Measurements from ENCODE around the gene NTM.

Gene NTM

GRCh38 chr11:131770801-131771200 lies 400.4 kb downstream of the NTM start:
- DNase-seq (ENCODE audit: low read depth), result no peak

- DNase-seq (ENCODE audit: low read depth), result no peak
Measured at GRCh38 chr11:131771471-131771870, 401.1 kb downstream of the NTM start.

GRCh38 chr11:131773626-131774025 lies 403.2 kb downstream of the NTM start:
- no peak for DNase-seq (ENCODE audit: low read depth)

- DNase-seq (ENCODE audit: low read depth), result no peak
Measured at GRCh38 chr11:131776211-131776610, 405.8 kb downstream of the NTM start.

GRCh38 chr11:131785801-131786200 lies 415.4 kb downstream of the NTM start:
- DNase-seq (ENCODE audit: low read depth), result no peak

- DNase-seq (ENCODE audit: low read depth), result no peak
Measured at GRCh38 chr11:131787119-131787518, 416.7 kb downstream of the NTM start.

- no peak for DNase-seq (ENCODE audit: low read depth)
Measured at GRCh38 chr11:131790586-131790985, 420.2 kb downstream of the NTM start.

GRCh38 chr11:131792243-131792642 lies 421.8 kb downstream of the NTM start:
- no peak for DNase-seq (ENCODE audit: low read depth)

GRCh38 chr11:131796089-131796488 lies 425.7 kb downstream of the NTM start:
- no peak for DNase-seq (ENCODE audit: low read depth)

GRCh38 chr11:131796541-131796940 lies 426.1 kb downstream of the NTM start:
- DNase-seq (ENCODE audit: low read depth), result no peak

GRCh38 chr11:131800452-131800851 lies 430.0 kb downstream of the NTM start:
- DNase-seq (ENCODE audit: low read depth), result no peak

- no peak for DNase-seq (ENCODE audit: low read depth)
Measured at GRCh38 chr11:131802440-131803115, 432.2 kb downstream of the NTM start.

- no peak for DNase-seq (ENCODE audit: low read depth)
Measured at GRCh38 chr11:131807876-131808275, 437.5 kb downstream of the NTM start.

- DNase-seq (ENCODE audit: low read depth), result no peak
Measured at GRCh38 chr11:131808470-131808869, 438.1 kb downstream of the NTM start.

- no peak for DNase-seq (ENCODE audit: low read depth)
Measured at GRCh38 chr11:131809203-131809918, 438.9 kb downstream of the NTM start.

- no peak for DNase-seq (ENCODE audit: low read depth)
Measured at GRCh38 chr11:131810541-131810940, 440.1 kb downstream of the NTM start.

GRCh38 chr11:131811383-131811782 lies 441.0 kb downstream of the NTM start:
- no peak for DNase-seq (ENCODE audit: low read depth)

GRCh38 chr11:131814108-131814507 lies 443.7 kb downstream of the NTM start:
- no peak for DNase-seq (ENCODE audit: low read depth)

- no peak for DNase-seq (ENCODE audit: low read depth)
Measured at GRCh38 chr11:131815590-131815989, 445.2 kb downstream of the NTM start.

- no peak for DNase-seq (ENCODE audit: low read depth)
Measured at GRCh38 chr11:131816051-131816450, 445.6 kb downstream of the NTM start.

- DNase-seq (ENCODE audit: low read depth), result no peak
Measured at GRCh38 chr11:131817687-131818188, 447.3 kb downstream of the NTM start.

GRCh38 chr11:131819865-131820264 lies 449.4 kb downstream of the NTM start:
- DNase-seq (ENCODE audit: low read depth), result no peak

GRCh38 chr11:131822506-131822905 lies 452.1 kb downstream of the NTM start:
- DNase-seq (ENCODE audit: low read depth), result no peak

GRCh38 chr11:131823772-131824171 lies 453.4 kb downstream of the NTM start:
- no peak for DNase-seq (ENCODE audit: low read depth)
